Measurements from ENCODE around the gene ZMPSTE24. TPM values are rescaled to one million over a fixed set of nuclear protein-coding genes. Genes with fewer than 3 reads are reported as not detected.
"Not testable (repeated sequence)": the region's sequence is repeated elsewhere in the genome, so short reads cannot be mapped to it uniquely, and the experiment has no call there.

Gene ZMPSTE24
- 23.9 TPM for polyA plus RNA-seq (ENCODE audit: insufficient read length)

- peak; percentile 89 for DNase-seq (ENCODE audit: low read depth)
These were observed at the start of gene ZMPSTE24 for GRCh38 chr1:40257688-40258444. Gene ZMPSTE24, plus strand, starts transcription at chr1:40258236. Its CDS starts 36 bp downstream, at chr1:40258272.

DNA sequence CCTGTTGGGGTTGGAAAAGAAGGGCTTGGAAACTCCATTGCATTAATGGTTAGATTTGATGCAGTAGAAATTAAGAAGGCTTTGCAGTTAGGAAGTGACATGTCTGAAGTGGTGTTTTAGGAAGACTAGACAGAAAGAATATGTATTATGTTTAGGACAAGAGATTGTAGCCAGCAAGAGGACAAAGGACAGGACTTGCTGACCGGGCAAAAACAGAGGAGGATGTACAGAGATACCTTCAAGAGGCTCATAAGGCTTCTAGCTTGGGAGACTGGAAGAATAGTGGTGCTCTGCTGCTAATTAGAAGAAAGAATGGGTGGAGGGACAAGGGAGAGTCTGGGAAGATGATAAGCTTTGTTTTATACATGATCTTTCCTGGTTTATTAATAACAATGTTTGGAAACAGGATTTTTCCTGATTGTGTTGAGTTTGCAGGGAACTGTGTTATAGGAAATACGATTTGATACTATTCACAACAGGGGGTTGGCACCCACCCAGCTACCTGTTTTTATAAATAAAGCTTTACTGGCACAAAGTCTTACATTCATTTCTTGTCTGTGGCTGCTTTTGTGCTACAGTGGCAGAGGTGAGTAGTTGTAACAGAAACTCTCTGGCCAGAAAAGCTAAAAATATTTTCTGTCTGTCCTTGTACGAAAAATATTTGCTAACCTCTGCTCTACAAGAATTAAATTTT is 47.4 kb upstream of the ZMPSTE24 start:
- no peak for DNase-seq (ENCODE audit: low read depth)

GRCh38 chr1:40218333-40218732 is 39.7 kb upstream of the ZMPSTE24 start:
- DNase-seq (ENCODE audit: low read depth) = no peak

DNA sequence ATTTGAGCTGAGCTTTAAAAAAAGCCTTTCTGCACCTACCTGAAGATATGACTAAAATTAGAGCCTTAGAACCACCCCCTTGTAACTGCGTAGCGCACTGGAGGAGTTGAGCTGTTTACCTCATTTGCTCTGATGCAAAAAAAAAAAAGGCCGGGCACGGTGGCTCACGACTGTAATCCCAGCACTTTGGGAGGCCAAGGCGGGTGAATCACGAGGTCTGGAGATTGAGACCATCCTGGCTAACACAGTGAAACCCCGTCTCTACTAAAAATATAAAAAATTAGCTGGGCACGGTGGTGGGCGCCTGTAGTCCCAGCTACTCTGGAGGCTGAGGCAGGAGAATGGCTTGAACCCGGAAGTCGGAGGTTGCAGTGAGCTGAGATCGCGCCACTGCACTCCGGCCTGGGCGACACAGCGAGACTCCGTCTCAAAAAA is 36.5 kb upstream of the ZMPSTE24 start:
- DNase-seq (ENCODE audit: low read depth) = not testable (repeated sequence)

GRCh38 chr1:40221977-40222772 is 35.9 kb upstream of the ZMPSTE24 start:
- no peak for DNase-seq (ENCODE audit: low read depth)

DNA sequence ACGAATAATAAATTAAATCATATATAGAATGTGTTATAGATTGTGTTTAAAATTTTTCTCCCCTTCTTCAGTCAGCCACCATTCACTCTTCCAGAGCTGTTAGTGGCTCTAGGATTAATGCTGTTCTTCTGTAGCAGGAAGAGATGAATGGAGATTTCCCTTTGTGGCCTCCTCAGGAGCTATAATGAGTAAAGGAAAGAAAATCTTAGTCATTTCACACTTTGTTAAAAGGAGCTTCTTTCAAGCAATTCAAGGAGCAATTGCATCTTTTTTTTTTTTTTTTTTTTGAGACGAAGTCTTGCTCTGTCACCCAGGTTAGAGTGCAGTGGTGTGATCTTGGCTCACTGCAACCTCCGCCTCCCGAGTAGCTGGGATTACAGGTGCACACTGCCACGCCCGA is 34.0 kb upstream of the ZMPSTE24 start:
- no peak for DNase-seq (ENCODE audit: low read depth)

GRCh38 chr1:40226192-40226591 is 31.8 kb upstream of the ZMPSTE24 start:
- no peak for DNase-seq (ENCODE audit: low read depth)

- no peak for DNase-seq (ENCODE audit: low read depth)
These were observed 25.6 kb upstream of the ZMPSTE24 start for GRCh38 chr1:40232444-40232843.

DNA sequence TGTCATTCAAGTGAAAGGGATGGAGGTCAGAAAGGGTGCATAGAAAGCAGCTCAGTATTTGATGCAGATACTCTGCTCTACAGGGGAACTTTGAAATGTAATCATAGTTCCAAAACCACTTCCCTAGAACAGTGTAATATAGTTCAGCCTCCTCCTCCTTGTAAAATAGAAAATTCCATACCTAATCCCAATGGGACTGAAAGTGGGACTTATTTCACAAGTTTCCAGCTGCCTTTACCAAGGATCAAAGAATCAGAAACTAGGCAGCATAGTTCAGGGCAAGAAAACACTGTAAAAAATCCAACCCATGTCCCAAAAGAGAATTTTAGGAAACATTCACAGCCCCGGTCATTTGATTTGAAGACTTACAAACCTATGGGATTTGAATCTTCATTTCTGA is 18.4 kb upstream of the ZMPSTE24 start:
- DNase-seq (ENCODE audit: low read depth) = no peak

GRCh38 chr1:40240390-40240789 is 17.6 kb upstream of the ZMPSTE24 start:
- DNase-seq (ENCODE audit: low read depth) = no peak

DNA sequence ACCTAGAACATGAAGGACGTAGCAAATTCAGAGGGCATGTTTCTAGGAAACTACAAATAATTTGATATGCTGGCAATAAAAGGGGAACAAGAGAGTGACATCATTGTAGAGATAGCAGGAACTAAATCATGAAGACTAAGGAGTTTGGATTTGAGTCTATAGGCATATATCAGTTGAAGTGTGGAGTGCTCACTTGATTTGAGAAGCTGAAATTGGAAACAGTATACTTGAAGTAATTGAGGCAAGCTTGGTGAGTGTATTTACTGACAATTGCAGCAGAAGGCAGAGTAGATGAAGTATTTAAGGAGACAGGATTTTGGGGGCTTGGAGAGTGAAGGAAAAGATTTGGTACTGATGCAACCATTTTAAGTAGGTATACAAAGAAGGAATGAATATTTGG is 16.7 kb upstream of the ZMPSTE24 start:
- no peak for DNase-seq (ENCODE audit: low read depth)

- no peak for DNase-seq (ENCODE audit: low read depth)
These were observed 14.7 kb upstream of the ZMPSTE24 start for GRCh38 chr1:40243351-40243750.

DNA sequence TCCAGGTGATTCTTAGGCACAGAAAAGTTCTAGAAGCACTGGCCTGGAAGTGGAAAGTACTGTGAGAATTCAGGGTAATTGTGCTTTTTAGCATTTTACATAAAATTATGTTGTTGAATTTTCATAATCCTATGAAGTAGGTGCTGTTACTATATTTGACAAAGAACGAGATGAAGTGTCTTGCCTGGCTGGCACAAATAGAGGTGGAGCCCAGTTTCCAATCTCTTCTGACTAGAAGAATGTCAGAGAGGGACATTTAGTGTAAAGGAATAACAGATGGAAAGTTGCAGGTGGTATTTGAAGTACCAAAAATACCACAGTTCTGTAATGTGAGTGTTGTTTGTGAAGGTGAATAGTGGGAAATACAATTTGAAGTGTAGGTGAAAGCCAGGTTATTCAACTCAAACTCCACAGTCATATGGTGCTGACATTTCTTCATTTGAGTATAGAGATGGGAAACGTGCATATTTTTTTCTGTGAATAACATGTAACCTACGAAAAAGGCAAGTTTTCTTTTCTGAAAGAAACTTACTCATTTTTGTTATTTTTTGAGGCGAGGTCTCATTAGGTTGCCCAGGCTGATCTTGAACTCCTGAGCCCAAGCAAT is 13.8 kb upstream of the ZMPSTE24 start:
- no peak for DNase-seq (ENCODE audit: low read depth)

- no peak for DNase-seq (ENCODE audit: low read depth)
These were observed 12.3 kb upstream of the ZMPSTE24 start for GRCh38 chr1:40245686-40246085.

DNA sequence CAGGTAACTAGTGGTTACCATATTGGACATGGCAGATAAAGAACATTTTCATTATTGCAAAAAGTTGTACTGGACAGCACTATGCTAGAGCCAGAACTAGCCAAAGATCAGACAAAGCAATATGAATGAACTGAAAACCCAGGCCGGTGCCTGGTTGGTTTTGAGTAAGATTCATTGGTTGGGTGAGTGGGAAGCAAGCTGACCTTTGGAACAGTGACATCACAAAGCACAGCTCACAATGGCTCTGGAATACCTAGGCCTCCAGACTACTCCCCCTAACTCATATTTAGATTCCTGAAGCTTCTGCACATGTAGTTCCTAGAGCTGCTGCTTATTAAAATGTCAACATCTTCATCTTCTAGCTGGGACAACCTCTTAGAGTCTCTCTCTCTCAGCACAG is 10.4 kb upstream of the ZMPSTE24 start, which contains the start of gene TMCO2:
TSS of gene TMCO2 (plus strand) at position 283 of the 400 bp plus-strand sequence. CDS start at position 340, 57 bp downstream.
- DNase-seq (ENCODE audit: low read depth) = no peak

DNA sequence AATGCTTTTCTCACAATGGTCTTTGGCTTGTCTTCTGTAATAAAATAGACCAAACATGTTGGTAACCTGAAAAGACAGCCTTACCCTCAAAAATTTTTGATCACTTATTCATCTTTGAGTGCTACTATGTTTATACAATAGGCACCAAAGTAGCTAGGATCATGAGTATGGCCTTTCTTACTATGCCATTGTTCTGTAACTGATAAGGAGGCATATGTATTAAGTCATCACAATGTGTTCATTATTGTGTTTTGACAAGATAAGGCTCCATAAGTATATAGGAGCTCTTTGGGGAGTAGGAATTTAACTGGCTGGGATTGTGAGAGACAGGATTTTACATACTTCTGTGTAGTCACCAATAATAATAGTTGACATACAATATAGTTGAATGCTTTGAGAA is 9.6 kb upstream of the ZMPSTE24 start:
- no peak for DNase-seq (ENCODE audit: low read depth)

- no peak for DNase-seq (ENCODE audit: low read depth)
These were observed 6.6 kb upstream of the ZMPSTE24 start for GRCh38 chr1:40251456-40251855.

GRCh38 chr1:40252601-40253000 is 5.4 kb upstream of the ZMPSTE24 start:
- no peak for DNase-seq (ENCODE audit: low read depth)

- no peak for DNase-seq (ENCODE audit: low read depth)
These were observed 2.8 kb upstream of the ZMPSTE24 start for GRCh38 chr1:40255231-40255630.

- DNase-seq (ENCODE audit: low read depth) = no peak
These were observed 1.5 kb upstream of the ZMPSTE24 start for GRCh38 chr1:40256401-40257084.

- peak; percentile 14 for DNase-seq (ENCODE audit: low read depth)
These were observed 736 bp upstream of the ZMPSTE24 start for GRCh38 chr1:40257313-40257687.
